GM13976 (cell line): ENCODE measurements around the gene RAD51B.

Experiments
- DNase-seq: peaks from one replicate; pipeline ENCODE4 v3.0.0; 2012; ENCODE audit warnings: low spot score
- in situ Hi-C: fragments of 300-500 bp; cut with MboI; formaldehyde crosslinking; loops from one replicate; pipeline ENCODE4 v1.12.0; 2022; ENCODE audit warnings: low sequenced_read_pairs, mixed read lengths, inconsistent platforms; ENCODE audit not compliant: unreplicated experiment
- TF ChIP-seq, protein P1 (sequence below): IDR thresholded peaks from 2 replicates; pipeline ENCODE4 v1.5.1; 2012; ENCODE audit warnings: borderline replicate concordance, mild to moderate bottlenecking; ENCODE audit not compliant: insufficient read depth; ENCODE audit errors: extremely low read depth, missing control alignments, control extremely low read depth

RAD51B gene

DNA sequence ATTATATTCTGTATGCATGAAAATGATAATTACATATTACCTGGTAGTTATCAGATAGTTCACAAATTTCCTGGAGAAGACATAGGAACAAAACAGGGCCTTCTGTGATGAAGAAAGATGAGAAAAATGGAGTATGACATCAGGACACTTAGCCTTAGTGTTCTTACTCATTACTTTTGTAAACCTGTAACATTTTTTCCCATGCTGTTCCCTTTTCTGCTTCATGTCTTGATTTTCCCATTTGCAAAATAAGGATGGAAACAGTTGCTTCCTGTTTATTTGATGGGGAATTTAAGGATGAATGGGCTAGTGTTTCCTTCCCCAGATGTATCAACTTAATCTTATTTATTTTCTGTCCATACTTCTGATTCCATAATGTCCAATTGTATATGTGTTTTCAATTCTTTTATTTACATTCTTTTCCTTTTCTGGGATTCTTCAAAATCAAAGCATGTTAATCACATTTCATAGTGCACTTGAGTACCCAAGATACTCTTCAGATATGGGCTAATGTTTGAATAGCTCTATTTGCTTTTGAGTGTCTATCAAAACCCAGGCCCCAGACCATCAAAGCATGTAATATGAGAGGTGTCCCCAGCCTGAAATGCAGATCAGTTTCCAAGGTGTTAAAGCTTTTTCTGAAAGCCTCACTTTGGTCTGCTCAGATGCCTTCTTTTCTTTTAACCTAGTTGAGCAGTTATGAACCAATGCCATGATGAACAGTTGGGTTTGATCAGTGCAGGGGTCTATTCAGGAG lies 260.5 kb downstream of the RAD51B start:
- TF ChIP-seq, protein P1, sequence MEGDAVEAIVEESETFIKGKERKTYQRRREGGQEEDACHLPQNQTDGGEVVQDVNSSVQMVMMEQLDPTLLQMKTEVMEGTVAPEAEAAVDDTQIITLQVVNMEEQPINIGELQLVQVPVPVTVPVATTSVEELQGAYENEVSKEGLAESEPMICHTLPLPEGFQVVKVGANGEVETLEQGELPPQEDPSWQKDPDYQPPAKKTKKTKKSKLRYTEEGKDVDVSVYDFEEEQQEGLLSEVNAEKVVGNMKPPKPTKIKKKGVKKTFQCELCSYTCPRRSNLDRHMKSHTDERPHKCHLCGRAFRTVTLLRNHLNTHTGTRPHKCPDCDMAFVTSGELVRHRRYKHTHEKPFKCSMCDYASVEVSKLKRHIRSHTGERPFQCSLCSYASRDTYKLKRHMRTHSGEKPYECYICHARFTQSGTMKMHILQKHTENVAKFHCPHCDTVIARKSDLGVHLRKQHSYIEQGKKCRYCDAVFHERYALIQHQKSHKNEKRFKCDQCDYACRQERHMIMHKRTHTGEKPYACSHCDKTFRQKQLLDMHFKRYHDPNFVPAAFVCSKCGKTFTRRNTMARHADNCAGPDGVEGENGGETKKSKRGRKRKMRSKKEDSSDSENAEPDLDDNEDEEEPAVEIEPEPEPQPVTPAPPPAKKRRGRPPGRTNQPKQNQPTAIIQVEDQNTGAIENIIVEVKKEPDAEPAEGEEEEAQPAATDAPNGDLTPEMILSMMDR: no peak
- in situ Hi-C loops: no loop called here
- no peak for DNase-seq

DNA sequence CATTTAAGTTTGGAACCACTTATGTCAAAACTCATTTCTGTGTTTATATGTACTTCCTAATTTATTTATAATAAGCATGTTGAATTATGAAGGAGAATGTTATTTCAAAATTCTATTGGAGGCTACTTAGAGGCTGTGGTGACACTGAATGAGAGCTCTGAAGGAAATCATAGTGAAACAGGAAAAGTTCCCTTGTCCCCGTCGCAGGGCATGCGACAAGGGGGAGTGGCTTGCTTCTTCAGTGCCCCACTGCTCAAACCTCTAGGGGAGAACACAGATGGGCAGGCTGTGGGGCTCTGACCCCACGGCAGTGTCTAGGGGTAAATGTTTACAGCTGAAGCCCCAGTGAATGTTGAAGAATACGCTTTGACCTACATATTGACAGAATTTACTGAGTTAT lies 261.9 kb downstream of the RAD51B start:
- no peak for DNase-seq
- in situ Hi-C loops: no loop called here
- TF ChIP-seq, protein P1: no peak

DNA sequence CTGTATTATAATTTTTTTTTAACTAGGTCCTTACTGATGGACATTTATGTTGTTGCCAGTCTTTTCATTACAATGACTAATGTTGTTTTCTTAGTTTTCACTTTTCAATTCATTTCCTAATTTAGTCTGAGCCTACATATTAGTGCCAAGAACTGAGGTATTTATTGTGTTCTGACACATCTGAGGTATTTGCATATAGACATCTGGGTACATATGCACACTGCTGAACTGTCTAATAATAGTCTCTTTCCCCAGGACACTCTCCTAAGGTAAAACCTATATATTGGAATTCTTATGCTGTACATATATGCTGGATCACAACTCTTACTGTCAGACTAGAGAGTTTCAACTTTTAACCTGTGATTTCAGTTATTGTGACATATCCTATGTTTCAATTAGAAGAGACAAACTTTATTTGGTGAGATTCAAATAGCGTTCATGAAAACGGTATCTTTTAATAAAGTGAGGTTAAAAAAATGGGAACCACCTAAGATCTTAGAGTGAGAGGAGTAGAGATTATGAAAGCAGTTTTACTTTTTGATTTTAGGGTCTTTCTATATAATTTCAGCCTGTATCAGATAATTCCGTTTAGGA lies 263.2 kb downstream of the RAD51B start:
- in situ Hi-C loops: no loop called here
- DNase-seq: no peak
- TF ChIP-seq, protein P1: no peak

DNA sequence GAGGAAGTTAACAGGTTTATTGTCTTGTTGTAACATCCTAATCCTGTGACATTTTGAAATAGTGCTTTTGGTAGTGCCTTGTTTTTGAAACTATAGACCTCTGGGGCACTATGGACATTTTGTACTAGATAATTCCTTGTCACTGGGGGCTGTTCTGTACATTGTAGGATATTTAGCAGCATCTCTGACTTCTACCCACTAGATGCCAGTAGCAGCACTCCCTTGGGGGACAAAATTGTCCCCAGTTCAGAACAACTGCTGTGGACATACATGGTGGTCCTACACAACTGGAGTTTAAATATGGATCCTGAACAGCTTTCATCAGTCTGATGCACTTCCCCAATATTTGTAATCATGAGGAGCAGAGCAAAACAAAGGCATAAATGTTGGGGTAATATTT lies 264.7 kb downstream of the RAD51B start:
- in situ Hi-C loops: no loop called here
- no peak for DNase-seq
- TF ChIP-seq, protein P1: no peak

DNA sequence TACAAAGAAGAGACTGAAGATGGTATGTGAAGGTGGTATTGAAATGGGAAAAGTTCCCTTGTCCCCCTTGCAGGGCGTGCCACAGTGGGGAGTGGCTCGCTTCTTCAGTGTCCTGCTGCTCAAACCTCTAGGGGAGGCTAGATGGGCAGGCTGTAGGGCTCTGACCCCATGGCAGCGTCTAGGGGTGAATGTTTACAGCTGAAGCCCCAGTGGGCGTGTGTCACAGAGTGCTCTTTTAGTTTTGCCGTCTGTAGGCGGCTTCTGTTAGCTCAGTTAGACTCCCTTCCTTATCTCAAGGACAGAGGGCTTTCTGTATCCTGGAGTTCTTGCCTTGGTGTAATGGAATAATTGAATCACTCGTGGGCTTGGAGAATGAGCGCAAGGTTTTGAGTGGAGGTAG lies 266.2 kb downstream of the RAD51B start:
- TF ChIP-seq, protein P1: no peak
- in situ Hi-C loops: no loop called here
- no peak for DNase-seq

DNA sequence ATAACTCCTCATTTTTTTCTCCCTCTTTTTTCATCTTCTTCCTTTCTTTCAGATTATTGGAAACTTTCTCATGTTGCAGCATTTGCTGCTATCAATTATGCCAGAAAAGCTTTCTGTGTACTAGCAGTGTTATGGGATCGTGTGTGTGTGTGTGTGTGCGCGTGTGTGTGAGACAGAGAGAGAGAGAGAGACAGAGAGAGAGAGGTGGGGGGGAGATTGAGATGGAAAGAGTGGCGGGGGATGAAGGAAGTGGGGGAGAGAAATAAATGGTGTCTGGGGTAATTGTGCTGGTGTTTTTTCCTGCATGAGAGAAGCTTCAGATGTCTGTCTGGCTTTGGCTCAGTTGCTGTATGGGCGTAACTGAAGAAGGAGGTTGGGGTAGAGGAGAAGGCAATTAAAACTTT lies 268.9 kb downstream of the RAD51B start:
- DNase-seq: no peak
- in situ Hi-C loops: no loop called here
- TF ChIP-seq, protein P1: no peak
